HG03558 (cell line): ENCODE data around the gene MGAT5B.

Source experiments
- ATAC-seq: cut with Tn5 transposase; IDR thresholded peaks from one replicate; pipeline ENCODE4 v1.9.1; 2021; ENCODE audit warnings: moderate number of reproducible peaks; ENCODE audit not compliant: unreplicated experiment; ENCODE audit errors: extremely low read depth

MGAT5B gene

DNA sequence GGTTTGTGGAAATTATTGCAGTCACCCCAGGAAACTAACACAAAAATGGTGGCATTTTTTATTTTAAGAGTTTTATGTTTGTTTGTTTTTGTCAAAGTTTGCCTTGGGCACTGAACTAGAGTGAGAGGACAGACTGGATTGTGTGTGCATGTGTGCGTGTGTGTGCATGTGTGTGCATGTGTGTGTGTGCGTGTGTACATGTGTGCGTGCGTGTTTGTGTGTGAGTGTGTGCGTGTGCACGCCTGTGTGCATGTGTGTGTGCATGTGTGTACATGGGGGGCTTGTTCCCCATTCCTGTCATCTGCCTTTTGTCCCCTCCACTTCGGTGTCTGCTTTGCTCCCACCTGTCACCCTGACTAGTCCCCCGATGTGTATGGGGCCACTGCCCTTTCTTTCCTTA is 32.5 kb downstream of the MGAT5B start:
- no peak for ATAC-seq

DNA sequence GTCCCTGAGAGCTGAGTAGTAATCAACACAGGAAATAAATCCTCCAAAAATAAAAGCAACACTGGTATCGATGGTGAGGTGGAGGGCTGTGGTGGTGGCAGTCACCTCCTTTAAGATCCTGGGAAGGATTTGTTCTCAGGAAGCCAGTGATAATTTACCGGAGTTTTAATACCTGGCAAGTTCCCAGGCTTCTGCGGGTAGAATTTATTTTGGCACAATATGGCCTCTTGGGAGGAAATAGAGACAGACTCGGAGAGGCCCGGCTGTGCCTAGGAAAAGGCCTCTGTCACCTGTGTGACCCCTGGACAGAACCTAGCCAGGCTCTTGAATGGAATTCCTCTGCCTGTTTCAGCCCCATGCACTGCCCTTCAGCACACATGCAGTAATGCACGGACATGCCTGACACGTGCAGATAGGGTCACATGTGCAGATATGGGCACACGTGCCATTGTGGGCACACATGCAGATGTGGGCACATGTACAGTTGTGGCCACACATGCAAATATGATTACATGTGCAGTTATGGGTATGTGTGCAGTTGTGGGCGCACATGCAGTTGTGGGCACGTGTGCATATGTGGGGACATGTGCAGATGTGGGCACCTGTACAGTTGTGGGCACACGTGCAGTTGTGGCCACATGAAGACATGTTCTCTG is 33.5 kb downstream of the MGAT5B start:
- no peak for ATAC-seq

DNA sequence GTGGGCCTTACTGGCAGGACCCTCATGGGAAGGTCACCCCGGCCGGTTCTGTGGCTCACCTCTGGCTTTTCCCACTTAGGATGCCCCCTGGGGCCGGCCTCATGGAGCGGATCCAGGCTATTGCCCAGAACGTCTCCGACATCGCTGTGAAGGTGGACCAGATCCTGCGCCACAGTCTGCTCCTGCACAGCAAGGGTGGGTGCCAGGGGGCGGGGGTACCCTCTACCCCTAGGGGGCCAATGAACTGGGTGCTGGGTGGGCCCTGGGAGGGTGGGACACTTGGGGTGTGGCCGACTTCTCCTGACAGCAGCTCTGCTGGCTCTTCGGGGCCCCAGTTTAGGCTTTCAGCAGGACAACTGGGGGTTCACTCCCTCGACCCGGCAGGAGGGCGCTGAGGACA is 34.3 kb downstream of the MGAT5B start:
- no peak for ATAC-seq

DNA sequence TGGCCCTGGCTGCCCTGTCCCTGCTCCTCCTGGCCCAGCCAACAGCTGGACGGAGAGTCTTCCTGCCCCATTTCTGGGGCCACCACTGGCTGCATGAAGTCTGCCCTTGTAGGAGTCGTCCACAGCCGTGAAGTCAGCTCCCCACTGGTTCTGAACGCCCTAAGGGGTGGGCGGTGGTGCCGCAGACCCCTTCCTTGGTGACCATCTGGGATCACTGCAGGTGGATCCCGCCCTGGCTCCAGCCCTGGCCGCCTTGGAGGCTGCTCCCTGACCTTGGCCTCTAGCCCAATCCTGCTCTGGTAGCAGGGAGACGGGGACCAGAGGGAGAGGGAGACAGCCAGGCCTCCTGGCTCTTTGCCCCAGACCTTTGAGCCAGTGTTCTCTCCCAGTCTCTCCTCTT is 35.4 kb downstream of the MGAT5B start:
- no peak for ATAC-seq

DNA sequence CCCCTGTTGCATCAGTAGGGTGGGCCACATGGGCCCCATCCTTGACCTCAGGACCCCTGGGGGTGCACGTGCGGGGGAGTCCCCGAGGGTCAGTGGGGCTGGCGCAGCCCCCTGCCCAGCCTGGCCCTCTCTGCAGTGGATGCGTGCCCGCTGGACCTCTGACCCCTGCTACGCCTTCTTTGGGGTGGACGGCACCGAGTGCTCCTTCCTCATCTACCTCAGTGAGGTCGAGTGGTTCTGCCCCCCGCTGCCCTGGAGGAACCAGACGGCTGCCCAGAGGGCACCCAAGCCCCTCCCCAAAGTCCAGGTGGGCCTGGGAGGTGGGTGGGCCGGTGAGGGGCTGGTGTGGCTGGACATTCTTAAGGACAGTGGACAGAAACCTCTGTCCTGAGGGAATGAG is 35.9 kb downstream of the MGAT5B start:
- ATAC-seq, result no peak

DNA sequence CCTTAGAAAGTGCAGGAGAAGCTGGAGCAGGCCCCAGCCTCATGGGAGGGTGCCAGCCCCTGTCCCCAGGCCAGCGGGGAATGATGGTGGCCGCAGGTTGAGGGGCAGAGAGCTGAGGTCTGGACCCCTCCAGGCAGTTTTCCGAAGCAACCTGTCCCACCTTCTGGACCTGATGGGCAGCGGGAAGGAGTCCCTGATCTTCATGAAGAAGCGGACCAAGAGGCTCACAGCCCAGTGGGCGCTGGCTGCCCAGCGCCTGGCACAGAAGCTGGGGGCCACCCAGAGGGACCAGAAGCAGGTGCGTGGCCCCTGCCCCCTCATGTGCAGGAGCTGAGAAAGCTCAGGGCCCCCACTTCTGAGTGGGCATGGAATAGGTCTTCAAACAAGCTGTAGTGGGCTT is 36.8 kb downstream of the MGAT5B start:
- no peak for ATAC-seq

DNA sequence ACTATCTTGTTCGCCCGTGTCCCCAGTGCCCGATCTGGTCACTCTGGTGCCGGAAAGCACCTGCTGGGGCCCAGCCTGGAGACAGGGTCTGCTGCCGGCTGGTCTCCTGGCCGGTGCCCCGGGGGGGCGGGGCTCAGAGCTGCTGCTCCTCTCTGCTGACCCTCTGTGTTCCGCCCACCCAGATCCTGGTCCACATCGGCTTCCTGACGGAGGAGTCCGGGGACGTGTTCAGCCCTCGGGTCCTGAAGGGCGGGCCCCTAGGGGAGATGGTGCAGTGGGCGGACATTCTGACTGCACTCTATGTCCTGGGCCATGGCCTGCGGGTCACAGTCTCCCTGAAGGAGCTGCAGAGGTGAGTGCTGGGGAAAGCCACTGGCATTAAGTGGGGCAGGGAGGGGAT is 37.6 kb downstream of the MGAT5B start:
- ATAC-seq, result no peak

DNA sequence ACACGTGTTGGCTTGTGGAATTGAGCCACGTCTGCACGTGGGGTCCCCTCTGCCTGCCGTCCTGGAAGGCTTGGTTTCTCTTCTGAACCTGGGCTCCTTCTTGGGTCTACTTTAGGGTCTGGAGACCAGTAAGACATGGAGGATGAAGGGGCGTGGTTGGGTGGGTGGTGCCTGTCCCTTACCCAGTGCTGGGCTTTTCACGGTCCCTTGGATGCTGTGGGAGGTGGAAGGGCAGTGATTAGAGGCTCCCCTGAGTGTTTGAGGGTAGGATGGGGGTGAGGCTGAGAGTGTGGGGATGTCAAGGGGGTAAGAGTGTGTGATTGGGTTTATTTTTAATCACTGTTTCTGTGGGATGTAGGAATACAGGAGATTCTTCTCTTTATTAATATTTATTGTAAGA is 38.3 kb downstream of the MGAT5B start:
- ATAC-seq, result no peak

DNA sequence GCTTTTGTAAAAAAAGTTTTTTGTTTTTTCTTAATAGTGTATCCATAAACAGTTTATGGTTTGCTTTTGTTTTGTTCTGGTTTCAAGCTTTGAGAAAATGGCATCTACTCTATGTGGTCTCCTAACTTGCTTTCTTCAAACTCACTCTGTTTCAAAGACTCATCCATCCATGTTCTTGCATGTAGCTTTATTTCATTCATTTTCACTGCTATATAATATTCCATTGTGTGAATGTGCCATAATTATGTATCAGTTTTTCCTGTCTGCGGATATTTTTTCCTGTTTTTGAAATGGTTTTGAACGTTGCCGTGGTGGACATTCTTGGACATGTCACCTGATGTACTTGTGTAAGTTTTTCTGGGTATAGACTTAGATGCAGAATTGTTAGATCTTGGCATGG is 39.1 kb downstream of the MGAT5B start:
- no peak for ATAC-seq

DNA sequence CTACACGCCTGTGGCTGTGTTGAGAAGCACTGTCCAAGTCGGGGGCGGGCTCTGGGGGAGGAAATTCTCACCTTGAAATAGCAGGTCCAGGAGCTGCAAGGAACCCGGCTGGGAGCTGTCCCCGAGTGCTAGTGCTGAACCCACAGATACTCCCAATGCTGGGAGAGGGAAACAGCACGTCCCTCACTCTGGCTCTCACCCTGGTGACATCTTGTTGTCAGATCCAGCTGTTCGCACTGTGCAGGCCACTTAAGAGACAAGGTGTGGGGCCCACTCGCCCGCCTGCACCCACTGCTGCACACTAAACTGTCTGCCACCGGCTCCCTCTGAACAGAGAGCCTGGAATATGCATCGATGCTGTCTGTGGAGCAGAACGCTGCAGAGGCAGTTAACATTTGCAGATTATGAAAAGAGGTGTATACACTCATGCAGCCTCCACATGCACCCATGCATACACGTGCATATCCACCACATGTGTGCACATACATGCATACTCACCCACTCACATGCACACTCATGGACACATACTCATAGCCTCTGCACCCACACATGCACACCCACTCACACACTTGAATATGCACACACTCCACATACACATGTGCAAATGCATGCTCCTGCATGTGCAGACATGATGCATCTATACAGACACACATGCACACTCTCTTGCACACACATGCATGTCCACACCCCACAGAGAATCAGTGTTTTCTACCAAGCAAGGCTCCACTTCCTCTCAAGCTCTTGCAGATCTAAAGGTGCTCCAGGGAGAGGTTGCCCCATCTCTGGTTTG is 42.0 kb downstream of the MGAT5B start:
- no peak for ATAC-seq

DNA sequence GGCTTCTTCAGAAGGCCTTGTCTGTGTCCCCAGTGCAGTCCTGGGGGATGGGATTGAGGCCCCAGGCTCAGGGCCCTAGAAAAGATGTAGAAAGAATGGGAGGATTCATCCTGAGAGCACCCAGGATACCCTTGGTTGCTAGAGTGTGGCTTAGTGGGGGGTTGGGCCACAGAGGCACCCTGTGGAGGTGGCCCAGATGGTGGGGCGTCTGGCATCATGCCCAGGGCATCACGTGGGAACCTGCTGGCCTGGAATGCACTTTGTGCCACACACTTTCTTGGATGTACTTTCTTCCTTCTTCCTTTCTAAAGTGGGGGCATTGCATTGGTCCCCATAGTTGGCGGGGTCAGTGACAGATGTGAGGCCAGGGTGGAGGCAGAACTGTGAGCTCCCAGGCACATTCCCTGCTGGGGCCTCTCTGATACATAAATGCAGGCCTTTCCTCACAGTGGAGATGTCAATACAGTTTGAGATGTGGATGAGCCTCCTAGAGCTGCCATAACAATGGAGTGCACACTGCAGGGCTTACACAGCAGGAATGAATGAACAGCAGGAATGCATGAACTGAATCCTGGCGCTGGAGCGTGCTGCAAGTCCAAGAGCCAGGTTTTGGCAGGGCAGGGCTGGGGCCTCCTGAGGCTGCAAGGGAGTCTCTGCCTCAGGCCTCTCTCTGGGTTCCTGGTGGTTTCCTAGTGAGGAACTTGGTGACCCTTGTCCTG is 43.3 kb downstream of the MGAT5B start:
- no peak for ATAC-seq

DNA sequence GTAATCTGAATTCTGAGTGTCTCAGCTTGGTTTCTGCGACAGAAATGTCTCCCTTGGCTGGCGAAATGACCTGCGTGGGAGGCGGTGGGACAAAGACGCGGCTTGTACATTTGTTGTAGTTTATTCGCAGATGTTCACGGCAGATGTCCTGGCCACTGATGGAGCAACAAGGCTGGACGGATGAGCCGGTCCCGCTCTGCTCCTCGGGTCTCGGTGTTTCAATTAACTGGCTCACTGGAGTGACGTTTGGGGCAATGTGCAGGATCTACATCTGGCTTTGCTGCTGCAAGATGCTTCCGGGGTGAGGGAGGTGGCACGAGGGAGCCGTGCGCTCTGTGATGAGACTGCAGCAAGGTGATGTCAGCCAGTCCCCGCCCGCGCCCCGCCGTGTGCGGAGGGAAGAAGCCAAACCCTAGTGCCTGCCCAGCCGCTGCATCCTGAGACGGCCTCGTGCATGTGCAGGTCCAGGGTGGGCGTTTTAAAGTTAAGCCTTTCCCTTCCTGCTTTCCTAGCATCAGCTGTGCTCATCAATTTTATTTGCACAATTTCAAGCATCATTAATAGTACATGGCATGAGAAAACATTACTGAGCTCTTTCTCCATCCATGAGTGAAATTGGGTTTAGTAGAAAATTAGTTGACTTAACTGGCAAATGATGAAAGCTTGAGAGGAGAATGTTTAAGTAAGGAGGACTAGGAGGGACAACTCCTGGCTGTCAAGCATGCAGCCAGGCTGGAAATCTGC is 44.4 kb downstream of the MGAT5B start:
- no peak for ATAC-seq

DNA sequence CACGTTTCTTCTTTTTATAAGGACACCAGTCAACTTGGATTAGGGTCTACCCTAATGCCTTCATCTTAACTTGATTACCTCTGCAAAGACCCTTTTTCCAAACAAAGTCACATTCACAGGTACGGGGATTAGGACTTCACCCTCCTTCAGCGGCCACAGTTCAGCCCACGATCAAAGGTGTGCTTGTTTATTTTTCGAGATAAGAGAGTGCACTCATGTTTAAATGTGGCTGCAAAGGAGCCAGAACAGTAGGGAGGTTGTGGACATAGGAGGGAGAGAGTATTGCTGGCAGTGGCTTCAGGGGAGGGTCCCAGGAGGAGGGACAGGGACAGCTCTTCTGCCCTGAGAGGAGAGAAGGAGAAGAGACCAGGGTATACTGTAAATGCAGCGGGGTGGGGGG is 46.7 kb downstream of the MGAT5B start:
- ATAC-seq, result no peak

DNA sequence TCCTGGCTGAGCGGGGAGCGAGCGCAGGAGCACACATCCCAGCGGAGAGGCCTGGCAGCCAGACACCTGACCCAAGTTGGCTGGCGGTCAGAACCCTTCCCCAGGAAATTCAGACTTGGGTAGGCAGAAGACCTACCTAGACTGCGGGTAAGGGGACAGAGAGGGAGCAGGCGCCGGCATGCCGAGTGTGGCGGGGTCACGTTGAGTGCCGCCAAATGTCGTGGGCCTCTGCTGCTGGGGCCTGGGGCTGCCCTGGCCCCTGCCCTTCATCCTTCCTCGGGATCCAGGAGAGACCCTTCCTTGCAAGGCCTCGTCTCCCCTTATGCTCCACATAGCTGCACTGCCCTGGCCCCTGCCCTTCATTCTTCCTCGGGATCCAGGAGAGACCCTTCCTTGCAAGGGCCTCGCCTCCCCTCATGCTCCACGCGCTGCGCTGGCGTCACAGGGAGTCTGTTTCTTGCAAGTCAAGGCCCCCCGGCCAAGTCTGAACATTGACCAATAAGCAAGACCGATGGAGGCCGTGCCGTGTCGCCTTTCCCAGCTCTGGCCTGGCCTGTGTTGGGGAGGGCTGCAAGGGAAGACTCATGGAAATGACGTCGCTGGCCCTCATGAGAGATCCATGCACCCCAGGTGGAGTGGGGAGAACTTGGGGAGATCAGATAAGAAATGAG is 47.8 kb downstream of the MGAT5B start:
- ATAC-seq, result no peak

DNA sequence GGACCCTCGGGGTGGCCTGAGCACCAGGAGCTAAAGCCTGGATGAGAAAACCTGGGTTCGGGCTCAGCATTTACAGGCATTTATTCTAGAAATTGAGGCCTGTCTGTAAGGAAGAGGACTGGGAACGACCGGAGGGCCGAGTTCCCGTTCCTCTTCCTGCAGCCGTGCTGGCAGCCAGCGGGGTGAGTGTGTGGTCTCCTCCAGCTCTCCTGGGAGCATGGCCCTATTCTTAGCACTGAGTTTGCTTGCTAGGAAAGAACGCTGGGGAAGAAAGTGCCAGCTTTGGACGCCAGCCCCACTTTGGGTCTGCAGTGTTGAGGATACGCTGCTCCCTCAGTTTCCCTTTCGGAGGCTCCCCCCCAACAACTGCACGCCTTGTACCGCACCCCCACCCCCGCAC is 49.6 kb downstream of the MGAT5B start:
- ATAC-seq, result no peak

DNA sequence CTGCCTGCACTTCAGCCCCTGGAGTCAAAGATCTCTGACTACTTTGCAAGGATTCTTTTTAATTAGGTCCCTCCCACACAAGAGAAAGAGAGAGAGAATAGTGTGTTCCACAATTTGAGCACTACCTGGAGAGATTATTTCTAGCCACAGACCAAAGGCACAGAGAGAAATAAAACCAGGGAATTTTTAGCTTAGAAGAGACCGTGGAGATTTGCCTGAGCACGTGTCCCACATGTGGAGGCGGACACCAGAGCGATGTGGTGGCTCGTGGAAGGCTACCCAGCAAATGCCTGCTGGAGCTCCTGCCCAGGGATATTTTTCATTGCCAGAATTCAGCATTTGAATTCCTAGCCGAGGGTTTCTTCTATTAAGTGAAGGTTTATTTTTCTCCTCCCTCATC is 50.6 kb downstream of the MGAT5B start:
- ATAC-seq, result no peak

DNA sequence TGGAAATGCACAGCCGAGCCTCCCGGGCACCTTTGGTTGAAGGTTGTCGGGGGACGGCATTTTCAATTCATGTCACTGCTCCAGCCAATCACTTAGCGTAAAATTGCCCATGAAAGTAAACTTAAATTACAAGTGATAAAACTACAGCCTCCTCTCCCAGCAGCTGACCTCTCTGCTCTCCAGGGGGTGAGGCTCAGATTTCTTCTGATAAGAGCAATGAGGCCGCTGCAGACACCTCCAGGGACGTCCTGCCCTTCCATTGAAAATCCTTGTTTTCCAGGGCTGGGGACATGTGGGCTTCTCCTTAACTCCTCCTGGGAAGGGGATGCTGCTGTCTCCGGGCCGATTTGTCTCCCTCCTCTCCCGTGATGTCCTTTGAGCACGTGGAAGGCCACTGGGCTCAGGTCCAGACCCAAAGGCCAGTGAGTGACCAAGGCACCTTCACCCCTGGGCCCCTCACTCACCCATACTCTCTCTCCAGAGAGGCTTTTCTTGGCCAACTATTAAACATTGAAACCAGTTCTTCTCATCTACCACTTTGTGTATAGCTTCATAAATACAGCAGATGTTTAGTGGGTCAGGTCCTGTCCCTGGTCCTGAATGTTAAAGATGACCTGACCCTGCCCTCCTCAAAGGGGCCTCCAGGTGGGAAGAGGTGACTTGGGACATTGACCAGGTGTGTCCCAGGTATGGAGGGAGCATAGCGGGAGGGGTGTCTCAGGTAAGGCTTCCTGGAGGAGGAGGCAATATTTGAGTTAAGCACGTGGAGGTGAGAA is 52.3 kb downstream of the MGAT5B start:
- no peak for ATAC-seq

DNA sequence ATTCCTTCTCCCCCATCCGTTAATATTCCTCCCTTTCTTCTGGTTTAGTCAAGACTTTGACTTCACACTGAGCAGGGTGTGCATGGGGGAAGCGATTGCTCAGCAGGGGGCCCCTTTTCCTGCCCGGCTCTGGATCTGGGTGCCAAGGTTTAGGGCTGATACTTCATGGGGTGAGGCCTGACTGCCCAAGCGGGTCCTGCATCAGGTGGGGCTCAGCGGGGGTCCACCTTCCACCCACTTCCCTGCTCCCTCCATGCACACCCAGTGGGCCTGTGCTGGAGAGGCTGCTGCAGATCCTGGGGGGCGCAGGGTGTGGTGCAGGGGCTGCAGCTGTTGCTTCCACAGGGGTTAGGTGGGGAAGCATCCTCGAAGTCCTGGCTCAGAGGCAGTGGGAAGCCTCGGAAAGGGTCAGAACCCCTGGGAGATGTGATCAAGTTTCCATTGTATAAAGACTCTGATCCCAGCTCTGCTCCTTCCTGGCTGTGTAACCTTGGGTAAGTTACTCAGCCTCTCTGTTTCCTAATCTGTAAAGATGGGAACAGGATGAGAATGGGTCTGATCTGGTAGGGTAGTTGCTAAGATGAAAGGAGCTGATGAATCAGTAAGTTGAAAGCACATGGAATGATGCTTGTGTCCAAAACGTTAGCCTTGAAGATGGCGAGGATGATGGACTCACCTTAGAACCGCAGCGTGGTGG is 53.3 kb downstream of the MGAT5B start:
- no peak for ATAC-seq

DNA sequence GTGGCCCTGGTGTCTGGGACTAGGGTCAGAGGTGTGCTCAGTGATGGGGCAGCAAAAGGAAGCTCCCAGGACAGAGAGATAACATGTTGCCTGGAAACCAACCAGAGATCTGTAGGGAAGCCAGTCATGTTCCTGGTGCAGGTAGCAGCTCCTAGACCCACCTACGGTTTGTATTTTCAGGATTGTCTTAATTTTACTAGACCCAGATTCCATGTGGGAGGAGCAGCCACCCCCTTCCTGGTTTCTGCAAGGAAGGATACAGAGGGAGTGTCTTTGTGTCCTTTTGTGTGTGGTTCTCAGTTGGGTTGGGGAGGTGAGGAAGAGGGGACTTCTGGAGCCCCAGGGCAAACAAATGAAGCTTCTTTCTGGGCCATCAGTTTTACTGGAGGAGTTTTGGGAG is 53.9 kb downstream of the MGAT5B start:
- no peak for ATAC-seq
